NOMO-1 (cell line): ENCODE measurements around the gene CIT.
A peak's percentile ranks its signal among the peaks of the same experiment; 100 is the strongest.
"Not testable (repeated sequence)": the region's sequence is repeated elsewhere in the genome, so short reads cannot be mapped to it uniquely, and the experiment has no call there.

Source experiments
- DNase-seq, 2 experiments: peaks; one replicate each; lab custom pipeline; 2025; ENCODE audit not compliant: unreplicated experiment in 2 of 2; lab: John Stamatoyannopoulos, UW

CIT gene, protein sequence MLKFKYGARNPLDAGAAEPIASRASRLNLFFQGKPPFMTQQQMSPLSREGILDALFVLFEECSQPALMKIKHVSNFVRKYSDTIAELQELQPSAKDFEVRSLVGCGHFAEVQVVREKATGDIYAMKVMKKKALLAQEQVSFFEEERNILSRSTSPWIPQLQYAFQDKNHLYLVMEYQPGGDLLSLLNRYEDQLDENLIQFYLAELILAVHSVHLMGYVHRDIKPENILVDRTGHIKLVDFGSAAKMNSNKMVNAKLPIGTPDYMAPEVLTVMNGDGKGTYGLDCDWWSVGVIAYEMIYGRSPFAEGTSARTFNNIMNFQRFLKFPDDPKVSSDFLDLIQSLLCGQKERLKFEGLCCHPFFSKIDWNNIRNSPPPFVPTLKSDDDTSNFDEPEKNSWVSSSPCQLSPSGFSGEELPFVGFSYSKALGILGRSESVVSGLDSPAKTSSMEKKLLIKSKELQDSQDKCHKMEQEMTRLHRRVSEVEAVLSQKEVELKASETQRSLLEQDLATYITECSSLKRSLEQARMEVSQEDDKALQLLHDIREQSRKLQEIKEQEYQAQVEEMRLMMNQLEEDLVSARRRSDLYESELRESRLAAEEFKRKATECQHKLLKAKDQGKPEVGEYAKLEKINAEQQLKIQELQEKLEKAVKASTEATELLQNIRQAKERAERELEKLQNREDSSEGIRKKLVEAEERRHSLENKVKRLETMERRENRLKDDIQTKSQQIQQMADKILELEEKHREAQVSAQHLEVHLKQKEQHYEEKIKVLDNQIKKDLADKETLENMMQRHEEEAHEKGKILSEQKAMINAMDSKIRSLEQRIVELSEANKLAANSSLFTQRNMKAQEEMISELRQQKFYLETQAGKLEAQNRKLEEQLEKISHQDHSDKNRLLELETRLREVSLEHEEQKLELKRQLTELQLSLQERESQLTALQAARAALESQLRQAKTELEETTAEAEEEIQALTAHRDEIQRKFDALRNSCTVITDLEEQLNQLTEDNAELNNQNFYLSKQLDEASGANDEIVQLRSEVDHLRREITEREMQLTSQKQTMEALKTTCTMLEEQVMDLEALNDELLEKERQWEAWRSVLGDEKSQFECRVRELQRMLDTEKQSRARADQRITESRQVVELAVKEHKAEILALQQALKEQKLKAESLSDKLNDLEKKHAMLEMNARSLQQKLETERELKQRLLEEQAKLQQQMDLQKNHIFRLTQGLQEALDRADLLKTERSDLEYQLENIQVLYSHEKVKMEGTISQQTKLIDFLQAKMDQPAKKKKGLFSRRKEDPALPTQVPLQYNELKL (N-terminal part only)

DNA sequence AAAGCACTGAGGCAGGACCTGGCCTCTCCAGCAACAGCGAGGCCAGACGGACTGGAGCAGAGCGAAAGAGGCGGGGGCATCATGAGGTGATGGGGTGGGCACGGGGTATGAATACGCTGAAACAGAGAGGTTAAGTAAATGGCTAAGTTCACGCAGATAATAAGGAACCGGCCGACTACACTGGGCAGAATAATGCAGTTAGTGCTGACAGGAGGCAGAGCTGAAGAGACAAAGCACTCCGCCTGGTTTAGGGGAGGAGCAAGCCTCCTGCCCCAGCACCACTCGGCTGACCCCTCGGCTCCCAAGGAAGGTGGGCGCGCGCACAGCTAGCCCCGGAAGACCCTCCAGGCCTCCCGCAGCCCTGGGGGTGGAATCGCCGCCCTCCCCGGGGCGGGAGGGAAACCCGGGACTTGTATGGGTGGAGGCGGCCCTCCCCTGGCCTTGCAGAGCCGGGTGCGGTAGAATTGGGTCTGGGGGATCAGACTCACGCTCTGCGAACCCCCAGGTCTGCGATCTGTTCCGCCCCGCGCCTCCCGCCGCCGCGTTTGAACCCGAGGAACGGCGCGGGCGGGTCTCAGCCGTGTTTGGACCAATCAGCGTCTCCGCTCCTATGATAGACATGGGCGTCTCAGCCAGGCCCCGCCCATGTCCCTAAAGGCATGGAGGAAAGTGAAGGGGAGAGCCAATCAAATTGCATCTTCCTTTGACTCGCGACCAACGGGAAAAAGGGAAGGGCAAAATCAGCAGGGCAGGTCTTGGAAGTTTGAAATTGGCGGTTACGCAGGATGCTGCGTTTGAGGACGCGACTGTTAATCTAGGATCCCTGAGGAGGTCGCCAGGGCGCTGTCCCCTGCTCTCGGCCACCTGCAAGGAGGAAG, at the start of gene CIT:
CIT (minus strand) TSS at position 560 of the 878 bp plus-strand sequence. CDS start 1,152 bp downstream, outside the sequence.
- peak; percentile 91 to 92 for DNase-seq

DNA sequence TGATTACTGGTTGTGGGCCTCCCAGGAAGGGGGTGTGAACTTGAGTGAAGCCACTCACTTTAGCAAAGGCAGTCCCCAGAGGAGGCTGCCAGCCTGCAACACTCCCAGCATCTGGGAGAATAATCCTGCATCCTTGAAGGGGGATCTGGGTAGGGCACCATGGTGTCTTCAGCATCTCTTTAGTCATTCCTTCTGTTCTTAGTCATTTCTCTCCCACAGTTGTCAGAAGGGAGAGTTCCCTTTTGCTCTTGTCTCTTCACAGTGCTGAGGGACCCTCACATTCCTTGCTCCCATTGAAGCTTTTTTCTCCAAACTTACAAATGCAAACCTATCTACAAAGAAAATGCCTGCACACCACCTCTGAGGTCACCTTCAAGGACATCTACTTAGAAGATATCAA, 48.1 kb upstream of the CIT start:
- no peak for DNase-seq

DNA sequence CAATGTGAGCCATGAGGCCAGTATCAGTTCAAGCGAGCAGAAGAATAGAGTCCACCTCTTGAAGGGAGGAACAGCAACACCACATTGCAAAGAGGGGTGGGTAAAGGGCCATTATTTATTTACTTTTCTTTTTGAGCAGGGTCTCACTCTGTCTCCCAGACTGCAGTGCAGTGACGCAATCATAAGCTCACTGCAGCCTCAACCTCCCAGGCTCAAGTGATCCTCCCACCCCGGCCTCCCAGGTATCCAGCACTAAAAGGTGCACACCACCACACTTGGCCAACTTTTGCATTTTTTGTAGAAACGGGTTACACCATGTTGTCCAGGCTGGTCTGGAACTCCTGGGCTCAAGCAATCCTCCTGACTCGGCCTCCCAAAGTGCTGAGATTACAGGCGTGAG, 42.9 kb upstream of the CIT start:
- no peak for DNase-seq

DNA sequence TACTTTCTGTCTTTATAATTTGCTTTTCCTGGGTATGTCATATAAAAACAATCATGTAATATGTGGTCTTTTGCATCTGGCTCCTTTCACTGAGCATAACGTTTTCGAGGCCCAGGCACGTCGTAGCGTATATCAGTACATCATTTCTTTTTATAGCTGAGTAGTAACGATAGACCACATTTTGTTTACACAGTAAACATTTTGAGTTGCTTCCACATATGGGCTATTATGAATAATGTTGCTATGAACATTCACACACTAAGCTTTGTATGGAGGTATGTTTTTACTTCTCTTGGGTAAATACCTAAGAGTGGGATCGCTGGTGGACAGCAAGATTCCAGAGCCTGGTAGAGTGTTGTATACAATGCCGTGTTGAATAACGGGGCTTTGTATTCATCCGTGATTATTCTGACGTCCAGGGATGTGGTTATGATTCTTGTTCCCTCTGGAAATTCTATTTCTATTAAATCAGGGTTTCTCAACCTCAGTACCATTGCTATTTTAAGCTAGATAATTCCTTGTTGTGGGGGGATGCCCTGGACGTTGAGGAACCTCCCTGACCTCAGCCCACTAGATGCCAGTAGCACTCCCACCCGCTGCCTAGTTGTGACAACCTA, 38.9 kb upstream of the CIT start:
- no peak for DNase-seq

DNA sequence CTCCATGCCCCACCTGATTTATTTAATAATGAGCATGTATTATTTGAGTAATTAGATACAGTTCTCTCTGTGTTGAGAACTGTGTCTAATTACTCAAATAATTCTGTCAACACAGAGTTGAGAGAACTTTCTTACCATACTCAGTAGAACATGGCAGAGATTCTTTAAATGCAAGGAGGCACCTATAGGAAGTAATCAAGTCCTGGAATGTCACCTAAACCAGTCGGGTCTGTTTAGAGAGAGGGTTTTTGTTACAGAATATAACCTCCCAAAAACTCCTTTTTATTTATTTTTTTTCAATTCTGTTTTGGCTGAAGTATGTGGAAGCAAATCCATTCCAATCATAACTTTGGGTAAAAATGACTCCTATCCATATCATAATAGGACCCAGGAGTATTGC, 37.5 kb upstream of the CIT start:
- no peak for DNase-seq

DNA sequence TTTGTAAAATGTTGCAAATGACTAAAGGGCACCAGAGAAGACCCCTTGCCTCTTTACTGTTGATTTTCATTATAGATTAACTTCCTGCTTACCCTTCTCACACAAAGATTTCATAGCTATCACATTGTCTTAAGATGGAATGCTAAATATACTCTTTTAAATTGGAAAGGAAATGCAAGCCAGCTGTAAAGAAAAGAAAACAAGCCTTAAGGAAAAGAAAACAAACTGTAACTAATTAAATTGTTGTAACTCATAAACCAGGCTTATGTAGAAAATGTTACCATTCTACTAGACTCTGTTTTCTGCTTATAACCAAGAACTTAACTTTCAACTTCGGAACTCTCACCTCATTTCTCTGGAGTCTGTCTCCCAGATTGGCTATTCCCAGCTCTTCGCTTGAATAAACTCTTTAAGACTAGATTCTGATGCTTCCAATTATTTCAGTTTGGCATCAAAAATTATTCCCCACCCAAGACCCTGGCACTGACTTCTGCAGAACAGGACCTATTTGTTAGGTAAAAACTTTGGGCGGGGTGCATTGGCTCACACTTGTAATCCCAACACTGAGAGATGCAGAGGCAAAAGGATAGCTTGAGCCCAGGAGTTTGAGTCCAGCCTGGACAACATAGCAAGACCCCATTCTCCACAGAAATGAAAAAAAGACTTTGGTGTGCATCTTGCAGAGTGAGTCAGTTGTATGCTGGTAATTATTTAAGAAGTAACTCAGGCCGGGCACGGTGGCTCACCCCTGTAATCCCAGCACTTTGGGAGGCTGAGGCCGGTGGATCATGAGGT, 36.6 kb upstream of the CIT start:
- DNase-seq: no peak

DNA sequence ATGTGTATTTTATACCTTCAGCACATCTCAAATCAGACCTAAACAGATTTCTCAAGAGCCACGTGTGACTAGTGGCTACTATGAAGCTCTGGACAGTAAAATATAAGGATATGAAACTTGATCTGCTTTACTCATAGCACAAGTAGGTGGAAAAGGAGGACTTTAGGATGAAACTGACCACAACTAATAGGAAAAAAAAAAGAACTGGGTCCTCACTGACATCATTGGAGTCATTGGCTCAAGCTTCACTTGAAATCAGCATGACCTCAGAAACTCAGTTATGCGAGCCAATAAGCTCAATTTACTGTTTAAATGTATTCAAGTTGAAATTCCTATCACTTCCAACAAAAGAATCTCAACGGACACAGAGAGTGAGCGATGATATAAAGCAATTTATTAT, 34.1 kb upstream of the CIT start:
- DNase-seq: peak in 1 of 2 experiments; percentile 12

DNA sequence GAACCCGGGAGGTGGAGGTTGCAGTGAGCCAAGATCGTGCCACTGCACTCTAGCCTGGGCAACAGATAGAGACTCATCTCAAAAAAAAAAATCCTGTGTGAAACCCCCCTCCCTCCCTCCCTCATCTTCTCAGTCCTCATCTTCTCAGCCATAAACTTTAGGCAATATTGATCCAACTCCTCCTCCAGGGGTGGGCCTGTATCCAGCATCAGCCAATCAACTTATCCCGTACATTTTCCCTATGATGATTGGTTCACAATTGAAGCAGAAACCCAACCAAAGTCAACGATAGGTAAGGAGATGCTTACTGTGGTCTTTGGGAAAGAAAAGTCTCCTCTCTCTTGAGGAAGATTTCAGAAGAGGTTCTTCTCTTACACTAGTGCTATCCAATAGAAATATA, 33.5 kb upstream of the CIT start:
- DNase-seq: no peak

DNA sequence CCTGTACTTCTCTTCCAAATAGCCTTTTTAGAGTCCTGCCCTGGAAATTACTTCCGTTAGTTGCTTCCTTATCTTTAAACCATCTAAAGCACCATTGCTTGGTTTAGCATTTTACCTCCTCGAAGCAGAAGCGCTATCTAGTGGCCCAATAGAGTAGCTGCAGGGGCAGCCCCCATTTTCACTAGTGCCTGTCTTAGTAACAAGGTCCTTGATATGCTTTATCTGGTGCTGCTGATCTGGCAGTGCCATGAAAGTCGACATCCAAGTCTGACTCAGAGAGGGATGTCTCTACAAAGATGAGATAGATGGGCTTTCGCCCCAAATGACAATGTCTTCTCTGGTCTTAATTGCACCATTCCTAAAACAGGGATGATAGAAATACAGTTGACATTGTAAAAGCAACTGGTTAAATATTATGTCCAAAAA, 25.0 kb upstream of the CIT start:
- DNase-seq: peak; percentile 62 to 83

DNA sequence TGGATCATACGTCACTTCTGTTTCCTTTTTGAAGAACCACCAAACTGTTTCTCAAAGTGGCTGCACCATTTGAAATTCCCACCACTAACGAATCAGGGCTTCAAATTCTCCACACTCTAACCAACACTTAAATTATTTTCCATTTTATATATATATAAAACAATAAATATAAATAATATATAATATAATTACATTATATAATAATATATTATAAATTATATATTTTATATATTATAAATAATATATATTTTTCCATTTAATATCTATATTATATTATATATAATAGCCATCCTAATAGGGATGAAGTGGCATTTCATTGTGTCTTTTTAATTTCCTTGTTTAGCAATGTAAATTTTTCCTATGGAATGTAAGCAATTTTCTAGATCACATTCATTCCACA, 24.6 kb upstream of the CIT start:
- no peak for DNase-seq

DNA sequence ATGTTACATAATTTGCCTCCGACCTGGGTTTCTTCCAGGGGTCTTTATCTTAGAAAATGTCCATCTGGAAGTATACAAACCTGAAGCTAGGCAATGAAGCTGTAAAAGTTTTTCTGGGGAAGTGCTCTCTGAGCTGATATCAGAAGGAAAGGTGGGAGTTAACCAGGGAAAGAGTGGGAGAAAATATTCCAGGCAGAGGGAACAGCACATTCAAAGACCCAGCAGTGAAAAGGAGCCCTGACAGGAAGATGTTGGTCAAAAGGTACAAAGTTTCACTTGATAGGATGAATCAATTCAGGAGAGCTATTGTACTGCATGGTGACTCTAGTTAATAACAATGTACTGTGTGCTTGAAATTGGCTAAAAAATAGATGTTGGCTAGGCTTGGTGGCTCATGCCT, 17.8 kb upstream of the CIT start:
- no peak for DNase-seq

DNA sequence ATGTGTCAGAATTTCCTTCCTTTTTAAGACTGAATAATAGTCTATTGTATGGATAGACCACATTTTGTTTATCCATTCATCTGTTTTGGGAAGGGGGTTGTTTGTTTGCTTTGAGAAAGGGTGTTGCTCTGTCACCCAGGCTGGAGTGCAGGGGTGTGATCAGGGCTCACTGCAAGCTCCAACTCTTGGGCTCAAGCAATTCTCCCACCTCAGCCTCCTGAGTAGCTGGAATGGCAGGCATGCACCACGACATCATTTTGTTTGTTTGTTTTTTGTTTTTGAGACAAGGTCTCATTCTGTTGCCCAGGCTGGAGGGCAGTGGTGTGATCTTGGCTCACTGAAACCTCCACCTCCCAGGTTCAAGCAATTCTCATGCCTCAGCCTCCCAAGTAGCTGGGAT, 15.5 kb upstream of the CIT start:
- not testable (repeated sequence) for DNase-seq

DNA sequence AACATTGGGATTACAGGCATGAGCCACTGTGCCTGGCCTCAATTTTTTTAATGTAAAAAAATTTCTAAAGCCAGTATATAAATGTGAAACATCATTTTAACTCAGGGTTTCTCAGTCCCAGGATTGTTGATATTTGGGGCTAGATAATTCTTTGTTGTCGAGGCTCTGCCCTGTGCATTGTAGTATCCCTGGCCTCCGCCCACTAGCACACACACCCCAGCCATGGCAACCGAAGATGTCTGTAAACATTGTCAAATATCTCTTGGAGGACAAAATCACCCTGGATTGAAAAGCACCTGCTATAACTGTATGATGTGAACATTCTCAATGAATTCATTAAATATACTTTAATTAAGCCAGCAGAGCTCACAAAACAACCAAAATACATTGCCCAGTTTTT, 8.4 kb upstream of the CIT start:
- no peak for DNase-seq

DNA sequence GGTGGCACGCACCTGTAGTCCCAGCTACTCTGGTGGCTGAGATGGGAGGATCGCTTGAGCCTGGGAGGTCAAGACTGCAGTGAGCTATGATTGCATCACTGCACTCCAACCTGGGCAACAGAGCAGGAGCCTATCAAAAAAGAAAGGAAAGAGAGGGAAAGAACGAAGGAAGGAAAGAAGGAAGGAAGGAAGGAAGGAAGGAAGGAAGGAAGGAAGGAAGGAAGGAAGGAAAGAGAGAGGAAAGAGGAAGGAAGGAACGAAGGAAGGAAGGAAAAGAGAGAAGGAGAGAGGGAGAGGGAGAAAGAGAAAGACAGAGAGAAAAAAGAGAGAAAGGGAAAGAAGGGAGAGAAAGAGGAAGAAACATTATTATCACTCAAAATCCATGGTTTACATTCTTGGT, 6.7 kb upstream of the CIT start:
- not testable (repeated sequence) for DNase-seq

DNA sequence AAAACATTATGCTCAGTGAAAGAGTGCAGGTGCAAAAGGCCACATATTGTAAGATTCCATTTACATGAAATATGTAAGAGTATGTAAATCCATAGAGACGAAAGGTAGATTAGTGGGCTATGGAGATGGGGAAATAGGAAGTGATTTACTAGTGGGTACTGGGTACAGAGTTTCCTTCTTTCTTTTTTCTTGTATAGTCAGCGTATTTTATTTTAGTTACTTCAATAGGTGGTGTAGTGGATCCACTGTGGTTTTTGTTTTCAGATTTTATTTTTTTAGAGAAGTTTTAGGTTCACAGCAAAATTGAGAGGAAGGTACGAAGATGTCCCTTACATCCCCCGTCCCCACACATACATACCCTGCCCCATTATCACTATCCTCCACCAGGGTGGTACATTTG, 6.1 kb upstream of the CIT start:
- DNase-seq: no peak

DNA sequence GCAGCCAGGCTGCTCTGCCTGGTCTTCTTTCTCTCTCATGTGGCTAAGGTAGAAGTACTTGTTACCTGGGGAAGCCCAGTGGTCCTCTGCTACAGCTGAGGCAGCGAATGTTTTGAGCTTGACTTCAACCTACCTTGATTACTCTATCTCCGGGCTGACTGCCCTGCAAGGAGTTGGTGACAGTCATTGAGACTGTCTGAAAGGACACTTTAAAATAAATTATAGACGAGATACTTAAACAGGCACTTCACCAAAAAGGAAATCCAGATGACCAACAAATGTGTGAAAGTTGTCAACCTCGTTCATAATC, 474 bp upstream of the CIT start:
- no peak for DNase-seq

DNA sequence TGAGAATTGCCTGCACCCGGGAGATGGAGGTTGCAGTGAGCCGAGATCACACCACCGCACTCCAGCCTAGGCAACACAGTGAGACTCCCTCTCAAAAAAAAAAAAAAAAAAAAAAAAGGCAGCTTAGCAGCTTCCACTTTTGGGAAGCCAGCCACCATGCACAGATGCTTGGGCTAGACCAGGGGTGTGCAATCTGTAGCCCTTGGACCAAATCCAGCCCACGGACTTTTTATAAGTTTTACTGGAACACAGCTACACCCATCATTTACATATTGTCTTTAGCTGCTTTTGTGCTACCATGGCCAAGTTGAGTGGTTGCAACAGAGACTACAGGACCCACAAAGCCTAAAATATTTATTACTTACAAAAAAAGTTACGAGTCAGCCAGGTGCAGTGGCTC, 6.7 kb downstream of the CIT start:
- DNase-seq: no peak

DNA sequence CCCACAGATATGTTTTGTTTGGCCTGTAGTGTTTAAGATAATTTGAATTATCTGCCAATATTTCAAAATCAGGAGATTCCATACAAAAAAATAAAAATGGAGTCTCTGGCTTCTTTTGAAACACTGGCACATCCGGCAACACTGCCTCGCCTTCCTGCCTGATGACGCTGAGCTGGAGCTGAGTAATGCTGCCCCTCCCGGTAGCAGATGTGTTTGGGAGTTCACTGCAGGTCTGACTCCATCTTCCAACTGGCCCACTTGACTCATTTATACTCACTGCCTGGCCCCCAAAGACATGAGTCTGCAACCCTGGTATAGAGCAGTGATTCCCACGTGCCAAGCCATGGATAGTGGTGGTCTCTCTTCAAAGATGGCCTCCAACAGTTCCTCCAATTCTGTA, 7.4 kb downstream of the CIT start:
- no peak for DNase-seq

DNA sequence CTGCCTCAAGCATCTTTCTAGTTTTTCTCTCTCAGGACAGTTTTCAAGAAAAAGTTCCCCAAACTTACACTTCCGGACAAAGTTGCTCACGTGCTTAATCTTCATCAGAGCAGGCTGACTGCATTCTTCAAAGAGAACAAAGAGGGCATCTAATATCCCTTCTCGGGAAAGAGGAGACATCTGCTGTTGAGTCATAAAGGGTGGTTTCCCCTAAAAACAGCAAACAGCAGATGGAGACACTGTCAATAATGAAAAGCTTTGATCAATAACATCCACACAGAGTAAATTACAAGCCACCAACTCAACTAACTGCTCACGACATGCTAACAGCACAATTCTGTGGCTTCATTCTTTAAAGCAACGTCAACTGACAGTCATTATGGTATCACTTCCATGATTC, 8.1 kb downstream of the CIT start:
- DNase-seq: no peak
